Measurements from ENCODE around the gene TP73.

Gene TP73

GRCh38 chr1:3670823-3671265, 18.5 kb downstream of the TP73 start:
- in situ Hi-C loops (cut with MboI; ENCODE audit: low sequenced_read_pairs) = no loop called here

- in situ Hi-C loops (cut with MboI; ENCODE audit: low sequenced_read_pairs) = no loop called here
These were observed 19.3 kb downstream of the TP73 start for GRCh38 chr1:3671371-3672180.

- in situ Hi-C loops (cut with MboI; ENCODE audit: low sequenced_read_pairs) = no loop called here
These were observed 20.1 kb downstream of the TP73 start for GRCh38 chr1:3672231-3672970.

GRCh38 chr1:3672971-3673361, 20.6 kb downstream of the TP73 start:
- in situ Hi-C loops (cut with MboI; ENCODE audit: low sequenced_read_pairs) = no loop called here

- in situ Hi-C loops (cut with MboI; ENCODE audit: low sequenced_read_pairs) = no loop called here
These were observed 21.2 kb downstream of the TP73 start for GRCh38 chr1:3673381-3674099.

GRCh38 chr1:3674100-3675094, 22.1 kb downstream of the TP73 start:
- in situ Hi-C loops (cut with MboI; ENCODE audit: low sequenced_read_pairs) = no loop called here

- in situ Hi-C loops (cut with MboI; ENCODE audit: low sequenced_read_pairs) = no loop called here
These were observed 23.1 kb downstream of the TP73 start for GRCh38 chr1:3675436-3675835.

- in situ Hi-C loops (cut with MboI; ENCODE audit: low sequenced_read_pairs) = no loop called here
These were observed 24.5 kb downstream of the TP73 start for GRCh38 chr1:3676581-3677470.

- in situ Hi-C loops (cut with MboI; ENCODE audit: low sequenced_read_pairs) = no loop called here
These were observed 25.2 kb downstream of the TP73 start for GRCh38 chr1:3677484-3677883.

- in situ Hi-C loops (cut with MboI; ENCODE audit: low sequenced_read_pairs) = no loop called here
These were observed 26.2 kb downstream of the TP73 start for GRCh38 chr1:3678361-3679097.

- in situ Hi-C loops (cut with MboI; ENCODE audit: low sequenced_read_pairs) = no loop called here
These were observed 26.8 kb downstream of the TP73 start for GRCh38 chr1:3679098-3679555.

- in situ Hi-C loops (cut with MboI; ENCODE audit: low sequenced_read_pairs) = no loop called here
These were observed 27.6 kb downstream of the TP73 start for GRCh38 chr1:3679799-3680453.

GRCh38 chr1:3680488-3681230, 28.3 kb downstream of the TP73 start:
- in situ Hi-C loops (cut with MboI; ENCODE audit: low sequenced_read_pairs) = no loop called here

- in situ Hi-C loops (cut with MboI; ENCODE audit: low sequenced_read_pairs) = no loop called here
These were observed 29.0 kb downstream of the TP73 start for GRCh38 chr1:3681231-3681897.

- in situ Hi-C loops (cut with MboI; ENCODE audit: low sequenced_read_pairs) = no loop called here
These were observed 29.8 kb downstream of the TP73 start for GRCh38 chr1:3681898-3682806.

- in situ Hi-C loops (cut with MboI; ENCODE audit: low sequenced_read_pairs) = no loop called here
These were observed 30.9 kb downstream of the TP73 start for GRCh38 chr1:3683197-3683596.
